ENCODE measurements around the gene ARFIP2. TPM values are rescaled to one million over a fixed set of nuclear protein-coding genes. Genes with fewer than 3 reads are reported as not detected.

ARFIP2 gene
- total and polyA plus RNA-seq, 10 of the 15 experiments (the other 5 are each of a cell fraction or from before 2014, with no cell fraction given), result 11.7 to 59.8 (median 48.0) TPM

DNA sequence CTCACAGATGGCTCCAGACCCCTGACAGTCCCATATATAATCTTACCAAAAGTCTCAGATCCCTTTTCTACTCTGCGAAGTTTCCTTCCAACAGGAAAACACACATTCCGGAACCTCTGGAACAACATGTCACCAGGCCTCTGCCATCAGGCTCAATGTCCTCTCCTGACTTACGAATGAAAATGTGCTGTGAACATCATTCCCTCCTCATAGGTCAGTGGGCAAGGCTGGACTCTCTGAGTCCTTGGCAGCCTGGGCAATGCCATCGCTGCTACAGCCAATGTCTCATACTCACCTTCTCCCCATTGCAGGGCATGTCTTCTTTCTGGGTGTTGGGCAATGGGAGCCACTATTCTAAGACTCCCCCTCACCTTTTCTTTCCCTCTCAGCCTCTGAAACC, 38.7 kb downstream of the ARFIP2 start:
- Histone ChIP-seq H3K4me1 (ENCODE audit: control insufficient read depth, insufficient read depth, low read length) (peaks cover 4% of the 10 kb centered on the region; the same call in 1 of the 2 replicates), H4K20me1 (ENCODE audit: control insufficient read depth, insufficient read depth) (no peaks in the 10 kb centered on the region), H3K9me3 (replicated peaks; ENCODE audit: control insufficient read depth, insufficient read depth, low read length) (no peaks in the 10 kb centered on the region), H3K4me2 (ENCODE audit: control insufficient read depth, insufficient read depth) (no peak overlapping the region), H3K27me3 (replicated peaks in 1 of 2; ENCODE audit: control insufficient read depth in 2 of 2, insufficient read depth in 2 of 2, low read length in 1 of 2) (no peaks in the 10 kb centered on the region), H3K9ac (ENCODE audit: control insufficient read depth, insufficient read depth, low read length) (no peak overlapping the region), H2AFZ (ENCODE audit: control insufficient read depth, low read depth, low read length) (no peak overlapping the region), H3K36me3 (ENCODE audit: control insufficient read depth in 2 of 2, insufficient read depth in 2 of 2, low read length in 1 of 2) (no peaks in the 10 kb centered on the region), H3K79me2 (ENCODE audit: control insufficient read depth, insufficient read depth, low read length) (no peaks in the 10 kb centered on the region), H3K4me3 (no peak overlapping the region), H3K27ac (ENCODE audit: control insufficient read depth, insufficient read depth) (no peak overlapping the region)
- RAD21 ChIA-PET (ENCODE audit: unreplicated experiment), result interaction anchor here (1.4 to 14.2 kb wide), 2 partner anchors 63 to 263 kb away, joined by 4 to 305 read pairs; no protein-coding TSS in a partner anchor
- in situ Hi-C loops (cut with MboI), result loop anchor here (5.0 kb wide), 1 partner anchor 60 kb away; no protein-coding TSS in a partner anchor
- POLR2A ChIA-PET, result interaction anchor here (1.9 kb wide), 1 partner anchor 64 kb away, joined by 7 read pairs; no protein-coding TSS in a partner anchor
- TF ChIP-seq SUZ12 (IDR thresholded peaks at IDR 0.05; ENCODE audit: unreplicated experiment) (no peak), NRF1 (conservative IDR thresholded peaks at IDR 0.05; ENCODE audit: low read depth, low read length) (no peak), KLF5 (IDR thresholded peaks at IDR 0.05; ENCODE audit: partially characterized antibody) (no peak), ZNF207 (IDR thresholded peaks at IDR 0.05; ENCODE audit: borderline replicate concordance) (no peak), JUNB (IDR thresholded peaks at IDR 0.05) (no peak), RB1 (IDR thresholded peaks at IDR 0.05; ENCODE audit: borderline replicate concordance) (no peak), ASH2L (IDR thresholded peaks at IDR 0.05; ENCODE audit: borderline replicate concordance, low read depth) (no peak), IKZF2 (IDR thresholded peaks at IDR 0.05) (no peak), SP1 (IDR thresholded peaks at IDR 0.05; ENCODE audit: low read depth, low read length) (no peak), RAD21 (IDR thresholded peaks at IDR 0.05; ENCODE audit: insufficient read depth, low read depth, low read length) (no peak), GATAD2B (conservative IDR thresholded peaks at IDR 0.05; ENCODE audit: low read depth) (no peak)
- TF ChIP-seq, protein P1, sequence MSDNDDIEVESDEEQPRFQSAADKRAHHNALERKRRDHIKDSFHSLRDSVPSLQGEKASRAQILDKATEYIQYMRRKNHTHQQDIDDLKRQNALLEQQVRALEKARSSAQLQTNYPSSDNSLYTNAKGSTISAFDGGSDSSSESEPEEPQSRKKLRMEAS (IDR thresholded peaks at IDR 0.05; ENCODE audit: low read depth, low read length), result no peak
- TF ChIP-seq, protein P2, sequence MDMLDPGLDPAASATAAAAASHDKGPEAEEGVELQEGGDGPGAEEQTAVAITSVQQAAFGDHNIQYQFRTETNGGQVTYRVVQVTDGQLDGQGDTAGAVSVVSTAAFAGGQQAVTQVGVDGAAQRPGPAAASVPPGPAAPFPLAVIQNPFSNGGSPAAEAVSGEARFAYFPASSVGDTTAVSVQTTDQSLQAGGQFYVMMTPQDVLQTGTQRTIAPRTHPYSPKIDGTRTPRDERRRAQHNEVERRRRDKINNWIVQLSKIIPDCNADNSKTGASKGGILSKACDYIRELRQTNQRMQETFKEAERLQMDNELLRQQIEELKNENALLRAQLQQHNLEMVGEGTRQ (IDR thresholded peaks at IDR 0.05; ENCODE audit: borderline replicate concordance, low read depth, low read length), result no peak
- TF ChIP-seq, protein P3, sequence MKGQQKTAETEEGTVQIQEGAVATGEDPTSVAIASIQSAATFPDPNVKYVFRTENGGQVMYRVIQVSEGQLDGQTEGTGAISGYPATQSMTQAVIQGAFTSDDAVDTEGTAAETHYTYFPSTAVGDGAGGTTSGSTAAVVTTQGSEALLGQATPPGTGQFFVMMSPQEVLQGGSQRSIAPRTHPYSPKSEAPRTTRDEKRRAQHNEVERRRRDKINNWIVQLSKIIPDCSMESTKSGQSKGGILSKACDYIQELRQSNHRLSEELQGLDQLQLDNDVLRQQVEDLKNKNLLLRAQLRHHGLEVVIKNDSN (IDR thresholded peaks at IDR 0.05; ENCODE audit: borderline replicate concordance, extremely low read length, insufficient read depth, low read depth, low read length), result no peak
- BruUV-seq (replicated peaks), result no TSS peak
- SMC1A ChIA-PET (ENCODE audit: uncharacterized antibody, unreplicated experiment), result interaction anchor here (0.7 to 12.8 kb wide), 4 partner anchors 15 to 1252 kb away, joined by 3 to 293 read pairs (median 4); no protein-coding TSS in a partner anchor
- DNase-seq (ENCODE audit: low read depth, low spot score), result no peak
- FAIRE-seq, result no peak
- intact Hi-C loops (cut with micrococcal nuclease; ENCODE audit: unreplicated experiment), result no loop called here
- WGBS (ENCODE audit: insufficient coverage, insufficient replicate concordance, low lambda C conversion rate, missing lambda C conversion rate), result 51% methylated on average over 4 of the region's 4 CpGs
- ATAC-seq, result no peak
- CTCF ChIA-PET, result interaction anchor here (0.9 to 17.4 kb wide), 6 partner anchors 13 to 79 kb away, joined by 3 to 560 read pairs (median 16); no protein-coding TSS in a partner anchor

Measured in GM12878 (cell line).